KG1 (cell line): ENCODE results near the gene DDI1.

Experiments used
- DNase-seq: peaks from one replicate; lab custom pipeline; 2025; lab: John Stamatoyannopoulos, UW

Gene DDI1

DNA sequence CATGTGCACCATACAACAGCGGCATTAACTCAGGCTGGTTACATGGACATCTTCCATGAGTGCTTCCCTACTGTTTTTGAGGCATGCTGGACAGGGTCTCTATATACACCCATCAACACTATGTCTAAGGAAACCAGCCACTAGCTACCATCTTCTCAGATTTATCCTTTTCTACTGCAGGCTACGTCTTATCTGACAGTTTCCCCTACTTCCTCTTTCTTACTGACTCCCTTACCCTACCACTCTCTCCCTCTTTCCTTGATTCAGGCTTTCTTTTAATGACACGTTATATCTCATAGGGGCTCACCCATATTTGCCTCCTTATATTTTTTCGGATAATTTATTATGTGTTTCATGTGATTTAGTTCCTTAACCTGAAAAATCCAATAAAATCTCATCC lies 41.8 kb downstream of the DDI1 start:
- DNase-seq: peak; percentile 2

DNA sequence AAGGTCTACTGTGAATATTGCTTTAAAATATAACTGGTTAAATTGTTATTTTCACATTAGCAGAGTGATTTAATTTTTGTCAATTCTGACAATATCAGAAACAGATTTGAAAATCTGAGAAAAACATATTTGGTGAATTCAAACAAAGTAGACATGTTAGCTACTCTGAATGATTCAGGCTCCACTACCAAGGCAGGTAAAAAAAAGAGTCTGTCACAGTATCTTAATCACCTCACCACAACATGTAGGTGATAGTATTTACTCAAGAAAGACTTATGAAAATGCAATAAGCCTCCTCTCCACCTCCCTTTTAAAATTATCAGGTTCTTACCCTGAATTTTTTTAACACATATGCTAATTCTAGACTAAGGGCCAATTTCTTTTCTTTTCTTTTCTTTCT lies 42.6 kb downstream of the DDI1 start:
- no peak for DNase-seq

GRCh38 chr11:104086621-104087020 lies 50.2 kb downstream of the DDI1 start:
- no peak for DNase-seq
